ENCODE measurements around the gene PEX26.
"Not testable (repeated sequence)": the region's sequence is repeated elsewhere in the genome, so short reads cannot be mapped to it uniquely, and the experiment has no call there.

Gene PEX26

DNA sequence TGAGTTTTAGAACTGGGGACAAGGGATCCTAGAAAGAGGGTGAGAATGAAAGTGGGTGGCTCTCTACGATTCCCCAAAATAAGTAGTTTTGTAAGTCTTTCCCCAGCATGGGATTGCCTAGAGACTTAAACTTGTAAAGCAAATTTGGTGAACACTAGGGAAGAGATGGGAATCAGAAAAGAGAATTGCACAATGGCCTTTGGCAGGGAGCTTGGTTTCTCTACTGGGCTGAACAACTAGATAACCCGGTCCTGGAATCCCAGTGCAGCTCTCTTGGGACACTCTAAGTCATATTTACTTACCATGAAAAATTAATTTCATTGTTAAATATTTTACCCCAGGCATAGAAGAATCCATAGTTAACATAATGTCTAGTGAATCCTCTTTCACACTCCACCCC, 55.7 kb downstream of the PEX26 start:
- TF ChIP-seq, protein P1, sequence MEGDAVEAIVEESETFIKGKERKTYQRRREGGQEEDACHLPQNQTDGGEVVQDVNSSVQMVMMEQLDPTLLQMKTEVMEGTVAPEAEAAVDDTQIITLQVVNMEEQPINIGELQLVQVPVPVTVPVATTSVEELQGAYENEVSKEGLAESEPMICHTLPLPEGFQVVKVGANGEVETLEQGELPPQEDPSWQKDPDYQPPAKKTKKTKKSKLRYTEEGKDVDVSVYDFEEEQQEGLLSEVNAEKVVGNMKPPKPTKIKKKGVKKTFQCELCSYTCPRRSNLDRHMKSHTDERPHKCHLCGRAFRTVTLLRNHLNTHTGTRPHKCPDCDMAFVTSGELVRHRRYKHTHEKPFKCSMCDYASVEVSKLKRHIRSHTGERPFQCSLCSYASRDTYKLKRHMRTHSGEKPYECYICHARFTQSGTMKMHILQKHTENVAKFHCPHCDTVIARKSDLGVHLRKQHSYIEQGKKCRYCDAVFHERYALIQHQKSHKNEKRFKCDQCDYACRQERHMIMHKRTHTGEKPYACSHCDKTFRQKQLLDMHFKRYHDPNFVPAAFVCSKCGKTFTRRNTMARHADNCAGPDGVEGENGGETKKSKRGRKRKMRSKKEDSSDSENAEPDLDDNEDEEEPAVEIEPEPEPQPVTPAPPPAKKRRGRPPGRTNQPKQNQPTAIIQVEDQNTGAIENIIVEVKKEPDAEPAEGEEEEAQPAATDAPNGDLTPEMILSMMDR (IDR thresholded peaks at IDR 0.05; ENCODE audit: low read length, missing control alignments) = no peak
- H3K4me3 ChIP-seq (replicated peaks; ENCODE audit: low read depth, low read length) = no peak overlapping the region
- DNase-seq (ENCODE audit: low read depth) = peak; percentile 59

- H3K4me3 ChIP-seq (replicated peaks; ENCODE audit: low read depth, low read length) = no peak overlapping the region
- no peak for DNase-seq (ENCODE audit: low read depth)
- TF ChIP-seq, protein P1 (IDR thresholded peaks at IDR 0.05; ENCODE audit: low read length, missing control alignments) = no peak
These were observed 59.0 kb downstream of the PEX26 start for GRCh38 chr22:18136563-18137320.

GRCh38 chr22:18141004-18141403, 63.2 kb downstream of the PEX26 start:
- not testable (repeated sequence) for DNase-seq (ENCODE audit: low read depth)

GRCh38 chr22:18144105-18144504, 66.3 kb downstream of the PEX26 start:
- DNase-seq (ENCODE audit: low read depth) = no peak
- TF ChIP-seq, protein P1 (IDR thresholded peaks at IDR 0.05; ENCODE audit: low read length, missing control alignments) = no peak
- H3K4me3 ChIP-seq (replicated peaks; ENCODE audit: low read depth, low read length) = no peak overlapping the region

More at GRCh38 chr22:18141004-18141403, 63.2 kb downstream of the PEX26 start:
- not testable (repeated sequence) for H3K4me3 ChIP-seq (replicated peaks; ENCODE audit: low read depth, low read length)

- no peak for DNase-seq (ENCODE audit: low read depth)
- no peak overlapping the region for H3K4me3 ChIP-seq (replicated peaks; ENCODE audit: low read depth, low read length)
- TF ChIP-seq, protein P1 (IDR thresholded peaks at IDR 0.05; ENCODE audit: low read length, missing control alignments) = no peak
These were observed 68.0 kb downstream of the PEX26 start for GRCh38 chr22:18145676-18146388.

DNA sequence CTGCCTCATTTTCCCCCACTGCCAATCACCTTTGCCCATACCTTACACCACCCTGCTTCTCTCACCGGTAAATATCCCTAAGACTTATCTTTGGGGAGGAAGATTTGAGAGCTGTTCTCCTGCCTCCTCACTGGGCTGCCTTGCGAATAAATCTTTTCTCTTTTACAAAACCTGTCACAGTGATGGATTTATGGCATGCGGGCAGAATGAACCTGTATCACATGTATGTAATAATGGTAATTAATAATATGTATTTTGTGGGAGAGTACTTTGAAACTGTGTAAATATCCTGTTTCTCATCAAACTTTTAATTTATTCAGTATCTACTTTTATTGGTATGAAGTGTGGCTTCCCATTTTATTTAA, 68.6 kb downstream of the PEX26 start:
- no peak overlapping the region for H3K4me3 ChIP-seq (replicated peaks; ENCODE audit: low read depth, low read length)
- TF ChIP-seq, protein P1 (IDR thresholded peaks at IDR 0.05; ENCODE audit: low read length, missing control alignments) = no peak
- DNase-seq (ENCODE audit: low read depth) = no peak

GRCh38 chr22:18147791-18148190, 70.0 kb downstream of the PEX26 start:
- TF ChIP-seq, protein P1 (IDR thresholded peaks at IDR 0.05; ENCODE audit: low read length, missing control alignments) = no peak
- DNase-seq (ENCODE audit: low read depth) = no peak
- no peak overlapping the region for H3K4me3 ChIP-seq (replicated peaks; ENCODE audit: low read depth, low read length)

Data from fibroblast of pulmonary artery (primary cell).